Hepatic stellate cell (primary cell): ENCODE data around the gene THTPA.

ENCODE experiments used
- DNase-seq: peaks from one replicate; pipeline ENCODE4 v3.0.0; 2011; ENCODE audit warnings: low spot score

The THTPA gene

DNA sequence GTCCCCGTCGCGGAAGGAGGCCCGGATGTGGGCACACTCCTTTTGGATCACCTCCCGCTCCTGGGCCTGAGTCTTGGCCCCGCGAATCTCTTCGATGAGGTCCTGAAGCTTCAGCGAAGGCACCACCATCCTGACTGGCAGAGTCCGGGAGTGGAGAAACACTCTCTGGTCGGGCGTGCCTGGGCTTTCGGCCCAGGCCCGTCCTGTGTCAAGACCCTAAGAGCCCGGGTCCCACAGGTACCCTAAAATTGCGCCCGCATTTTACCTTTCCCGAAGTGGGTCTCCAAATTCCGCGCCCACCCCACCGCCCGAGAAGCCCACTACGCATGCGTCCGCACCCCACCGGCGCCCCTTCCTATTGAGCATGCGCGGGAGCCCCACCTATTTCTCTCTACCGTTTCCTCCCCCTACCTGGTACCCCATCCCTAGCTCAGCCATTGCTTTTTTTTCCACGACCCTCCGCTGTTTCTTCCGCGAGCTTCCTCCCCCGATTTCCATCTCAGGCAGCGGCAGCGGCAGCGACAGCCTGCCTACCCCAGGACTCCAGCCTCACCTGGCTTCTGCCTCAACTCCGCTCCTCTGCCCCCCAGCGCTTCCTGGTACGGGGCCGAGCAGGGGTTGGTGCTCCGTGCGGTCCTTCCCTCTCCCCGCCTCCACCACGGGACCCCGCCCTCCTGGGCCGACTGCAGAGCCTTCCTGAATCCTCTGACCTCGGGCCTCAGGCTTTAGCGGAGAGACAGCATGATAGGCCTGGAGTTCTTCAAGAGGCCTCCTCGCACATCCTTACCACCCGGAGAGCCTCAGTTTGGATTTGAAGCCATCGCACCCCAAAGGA, 11.3 kb downstream of the THTPA start, which contains the start of gene AP1G2:
Gene AP1G2 (minus strand): TSS at position 606 of the 835 bp plus-strand sequence. CDS start 477 bp downstream, at position 129.
- peak; percentile 66 for DNase-seq

DNA sequence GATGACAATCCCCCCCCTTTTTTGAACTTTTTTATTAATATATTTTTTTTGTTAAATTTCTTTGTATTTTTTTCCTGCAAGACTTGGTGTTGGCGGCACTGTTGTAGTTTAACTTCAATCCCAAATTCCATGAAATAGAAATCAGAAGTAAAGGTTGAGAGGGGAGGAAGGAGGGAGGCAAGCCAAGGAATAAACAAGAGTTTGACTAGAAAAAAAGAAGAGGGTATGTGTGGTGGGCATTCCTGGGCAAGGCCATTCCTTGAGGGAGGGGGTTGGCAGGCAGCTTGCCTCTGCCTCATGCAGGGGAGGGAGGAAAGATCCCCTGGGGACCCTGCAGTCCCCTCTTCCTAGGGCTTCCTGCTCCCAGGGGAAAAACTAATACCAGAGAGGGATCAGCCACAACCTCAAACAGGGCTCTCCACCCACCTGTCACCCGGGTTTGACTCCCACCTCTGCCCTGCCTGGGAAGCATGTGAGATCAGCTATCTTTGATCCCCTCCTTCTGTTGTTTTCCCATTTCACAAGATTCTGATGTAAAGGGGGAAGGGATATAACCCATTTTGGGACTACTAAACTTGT, 12.0 kb downstream of the THTPA start:
- DNase-seq = no peak

DNA sequence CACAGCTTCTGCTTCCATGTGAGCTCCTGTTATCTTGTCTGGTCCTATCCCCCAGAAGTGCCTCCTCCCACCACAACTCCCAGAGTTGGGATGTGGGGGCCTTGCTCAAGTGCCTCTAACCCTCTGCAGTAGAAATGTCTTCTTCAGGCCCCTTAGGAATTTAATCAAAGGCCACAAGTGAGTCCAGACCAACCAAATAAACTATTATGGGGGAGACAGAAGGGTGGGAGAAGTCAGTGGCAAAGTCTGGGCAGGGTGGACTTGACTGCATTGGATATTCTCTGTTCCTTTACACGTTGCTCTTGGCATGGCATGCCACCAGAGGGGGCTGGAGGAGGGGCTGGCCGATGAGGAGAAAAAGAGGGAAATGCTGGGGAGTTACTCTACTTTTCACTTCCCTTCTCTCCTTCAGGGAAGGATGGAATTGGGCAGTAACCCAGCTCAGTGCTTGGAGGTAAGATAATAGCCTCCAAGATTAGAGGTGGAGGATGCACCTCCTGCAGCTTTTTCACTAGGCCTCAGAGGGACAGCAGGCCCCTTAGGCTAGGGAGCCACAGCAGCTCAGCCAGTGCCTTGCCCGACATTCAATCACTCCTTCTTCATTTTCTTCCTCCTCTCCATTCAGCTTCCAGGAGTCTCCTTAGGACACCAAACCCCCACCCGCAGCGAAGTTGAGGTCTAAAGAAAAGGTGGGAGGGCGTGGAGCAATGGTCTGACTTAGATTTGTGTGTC, 12.7 kb downstream of the THTPA start:
- no peak for DNase-seq

DNA sequence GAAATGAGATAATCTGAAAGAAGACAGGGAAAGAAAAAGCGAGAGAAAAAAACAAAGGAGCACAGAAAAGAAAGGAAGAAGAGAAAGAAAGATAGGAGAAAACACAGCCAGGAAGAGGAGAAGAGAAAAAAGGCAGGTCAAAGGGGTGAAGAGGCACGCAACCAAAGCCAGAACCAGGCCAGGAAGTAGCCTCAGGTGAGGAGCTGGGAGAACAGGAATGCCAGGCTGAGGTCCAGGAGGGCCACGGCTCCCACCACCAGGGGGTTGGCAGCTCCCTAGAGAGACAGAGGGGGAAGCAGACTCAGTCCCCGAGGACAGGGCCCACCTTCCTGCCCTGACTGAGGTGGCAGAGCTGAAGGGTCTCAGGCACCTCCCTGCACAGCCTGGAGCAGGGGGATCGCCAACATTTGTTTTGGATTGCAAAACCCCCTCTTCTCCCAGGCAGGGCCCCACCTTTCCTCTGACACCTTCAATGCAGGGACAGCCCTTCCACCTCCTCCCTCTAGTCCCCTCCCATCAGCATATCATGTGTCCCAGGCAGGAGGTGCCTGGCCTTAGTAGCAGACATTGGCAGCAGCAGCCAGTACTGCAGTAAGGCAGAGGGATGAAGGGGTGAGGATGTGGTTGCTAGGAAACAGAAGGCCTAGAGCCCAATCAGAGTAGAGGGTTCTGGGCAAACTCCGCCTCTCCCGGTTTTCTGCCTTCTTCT, 13.5 kb downstream of the THTPA start:
- DNase-seq = no peak

DNA sequence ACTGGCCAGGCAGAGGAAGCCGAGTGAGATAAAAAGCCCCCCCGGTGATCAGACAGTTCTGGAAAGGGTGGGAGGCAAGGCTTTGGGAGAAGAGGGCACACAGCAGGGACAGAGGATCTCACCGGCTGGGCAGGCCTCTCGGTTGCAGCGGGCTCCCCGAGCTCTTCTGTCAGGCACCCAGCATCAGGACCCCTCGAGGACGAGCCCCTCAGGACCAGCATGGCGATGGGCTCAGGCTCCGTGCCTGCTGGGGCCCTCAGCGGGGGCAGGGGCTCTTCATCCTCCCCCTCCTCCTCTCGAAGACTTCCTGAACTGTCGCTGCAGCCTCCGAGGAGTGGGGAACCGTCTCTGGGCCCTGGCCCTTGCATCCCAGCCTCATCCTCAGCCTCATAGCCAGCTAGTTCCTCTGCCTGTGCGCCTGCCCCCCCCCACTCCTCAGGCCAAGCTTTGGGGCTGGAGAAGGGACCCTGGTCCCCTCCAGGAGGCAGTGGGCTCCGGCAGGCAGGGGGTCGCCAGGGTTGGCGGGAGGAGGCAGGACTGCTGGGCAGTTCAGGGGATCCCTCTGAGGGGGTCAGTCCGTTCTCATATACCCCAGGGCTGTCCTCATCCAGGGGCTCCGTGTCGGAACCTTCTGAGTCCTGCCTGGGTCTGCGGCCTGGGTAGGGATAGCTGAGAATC, 14.9 kb downstream of the THTPA start:
- DNase-seq = no peak

DNA sequence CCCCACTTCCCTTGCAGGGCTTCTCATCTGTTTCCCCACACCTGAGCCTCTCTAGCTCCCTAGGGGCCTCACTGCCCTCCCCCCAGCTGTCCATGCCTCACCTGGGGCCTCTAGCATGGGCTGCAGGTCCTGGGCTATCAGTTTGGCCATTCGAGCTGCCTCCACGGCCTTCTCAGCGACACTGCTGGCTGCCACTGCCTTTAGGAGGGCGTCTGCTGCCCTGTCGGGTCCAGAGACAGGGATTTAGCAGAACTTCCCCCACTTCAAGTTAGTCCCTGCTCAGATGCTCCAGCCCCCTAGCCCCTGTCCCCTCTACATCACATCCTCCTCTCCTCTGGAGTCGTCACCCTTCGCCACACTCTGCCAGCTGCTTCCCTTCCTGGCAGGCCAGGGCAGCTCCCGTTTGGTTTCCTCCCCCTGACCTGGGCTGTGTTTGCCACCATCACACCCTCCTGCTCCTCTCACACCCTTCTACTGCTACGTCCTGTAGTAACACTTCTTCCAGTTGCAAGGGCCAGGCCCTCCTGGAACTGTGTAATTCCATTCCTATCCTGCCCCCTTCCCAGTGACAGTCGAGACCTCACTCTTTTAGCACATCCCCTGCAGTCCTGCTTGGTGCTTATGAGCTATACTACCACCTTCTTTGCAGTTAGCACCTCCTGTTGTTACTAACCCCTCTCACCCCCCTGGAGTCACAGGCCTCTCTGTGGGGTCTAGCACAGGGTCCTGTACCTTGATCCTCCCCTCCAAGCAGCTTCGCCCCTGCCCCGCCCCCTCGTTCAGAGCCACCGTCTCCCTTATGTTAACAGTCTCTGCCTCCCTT, 15.8 kb downstream of the THTPA start:
- DNase-seq = no peak

DNA sequence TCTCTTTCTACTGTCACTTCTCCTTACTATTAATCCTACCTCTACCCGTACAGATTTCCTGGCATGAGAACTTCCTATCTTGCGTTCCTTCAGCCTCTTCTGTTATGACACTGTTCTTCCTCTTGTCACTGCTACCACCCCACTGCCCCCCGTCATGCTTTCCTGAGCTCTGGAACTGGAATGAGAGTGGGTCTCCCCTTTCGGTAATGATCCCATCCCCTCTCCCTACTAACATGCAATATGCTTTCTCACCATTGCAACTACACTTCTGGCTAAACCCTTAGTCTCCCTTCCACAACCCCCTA, 16.4 kb downstream of the THTPA start:
- DNase-seq = no peak

DNA sequence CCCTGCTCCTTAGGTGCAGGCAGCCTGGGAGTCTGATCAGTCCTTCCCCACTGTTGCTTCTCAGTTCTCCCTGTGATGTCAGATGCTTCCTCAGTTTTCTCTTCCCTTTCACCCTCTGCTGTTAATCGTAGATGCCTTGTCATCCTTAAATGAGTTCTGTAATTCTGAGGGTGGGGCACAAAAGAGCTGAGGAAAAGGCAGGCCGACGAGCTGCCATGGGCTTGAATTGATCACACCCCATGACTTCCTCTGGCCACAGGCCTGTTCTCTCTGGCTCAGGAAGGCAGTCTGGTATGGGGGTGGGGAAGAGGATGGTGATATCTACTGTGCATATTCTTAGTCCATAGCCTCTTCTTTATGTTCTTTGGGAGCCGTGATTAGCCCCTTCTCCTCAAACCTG, 16.8 kb downstream of the THTPA start:
- DNase-seq = no peak

DNA sequence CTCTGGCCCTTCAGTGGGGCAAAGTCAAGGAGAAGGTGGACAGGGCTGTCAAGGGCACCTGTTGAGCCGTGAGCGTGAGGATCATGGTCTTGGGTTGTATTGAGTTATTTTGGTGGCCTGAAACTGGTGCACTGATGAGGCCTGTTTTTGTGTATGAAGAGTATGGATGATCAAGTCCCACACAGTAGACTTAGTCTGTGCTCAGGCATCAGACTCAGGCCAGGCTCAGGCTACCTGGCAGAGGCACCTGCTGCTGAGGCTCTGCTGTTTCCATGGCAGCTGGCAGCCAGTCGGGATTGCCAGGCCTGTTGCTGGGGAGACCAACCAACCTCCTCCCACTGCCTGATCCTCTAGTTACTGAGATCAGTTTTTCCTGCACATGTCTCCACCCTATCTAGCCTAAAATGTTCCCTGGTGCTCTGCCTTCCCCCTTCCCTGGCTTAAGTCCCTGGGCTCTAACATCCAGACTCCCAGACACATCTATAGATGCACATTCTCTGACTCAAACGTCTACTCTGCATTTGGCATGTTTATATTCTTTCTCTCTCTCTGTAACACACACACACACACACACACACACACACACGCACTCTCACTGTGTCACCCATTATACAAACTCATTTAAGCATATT, 17.4 kb downstream of the THTPA start:
- no peak for DNase-seq

DNA sequence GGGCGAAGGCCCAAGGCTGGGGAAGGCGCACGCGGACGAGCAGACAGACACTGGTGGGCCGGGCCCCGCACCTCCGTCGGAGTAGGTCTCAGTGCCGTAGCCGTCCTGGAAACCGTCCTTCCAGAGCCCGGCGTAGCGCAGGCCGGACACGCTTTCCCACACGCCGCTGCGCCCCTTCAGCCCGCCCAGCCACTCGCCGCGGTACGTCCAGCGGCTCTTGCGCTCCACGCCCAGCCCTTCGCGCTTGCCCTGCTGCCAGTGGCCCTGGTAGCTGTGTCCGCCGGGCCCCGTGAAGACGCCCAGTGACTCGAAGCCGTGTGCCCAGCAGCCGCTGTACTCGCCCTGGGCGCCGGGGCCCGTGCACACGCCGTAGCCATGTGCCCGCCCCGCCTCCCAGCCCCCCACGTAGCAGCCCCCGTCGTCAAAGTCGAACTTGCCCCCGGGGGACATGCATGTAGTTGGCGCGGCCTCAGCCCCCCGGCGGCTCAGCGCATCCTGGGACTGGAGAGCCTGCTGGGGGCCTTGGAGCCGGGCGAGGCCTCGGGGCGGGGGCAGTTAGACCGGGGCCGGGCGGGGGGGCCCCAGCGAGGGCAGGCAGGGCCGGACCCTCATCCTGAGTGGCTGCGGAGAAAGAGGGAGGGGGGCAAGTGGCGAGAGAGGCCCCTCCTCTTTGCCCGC, 21.1 kb downstream of the THTPA start:
- DNase-seq = peak; percentile 44

DNA sequence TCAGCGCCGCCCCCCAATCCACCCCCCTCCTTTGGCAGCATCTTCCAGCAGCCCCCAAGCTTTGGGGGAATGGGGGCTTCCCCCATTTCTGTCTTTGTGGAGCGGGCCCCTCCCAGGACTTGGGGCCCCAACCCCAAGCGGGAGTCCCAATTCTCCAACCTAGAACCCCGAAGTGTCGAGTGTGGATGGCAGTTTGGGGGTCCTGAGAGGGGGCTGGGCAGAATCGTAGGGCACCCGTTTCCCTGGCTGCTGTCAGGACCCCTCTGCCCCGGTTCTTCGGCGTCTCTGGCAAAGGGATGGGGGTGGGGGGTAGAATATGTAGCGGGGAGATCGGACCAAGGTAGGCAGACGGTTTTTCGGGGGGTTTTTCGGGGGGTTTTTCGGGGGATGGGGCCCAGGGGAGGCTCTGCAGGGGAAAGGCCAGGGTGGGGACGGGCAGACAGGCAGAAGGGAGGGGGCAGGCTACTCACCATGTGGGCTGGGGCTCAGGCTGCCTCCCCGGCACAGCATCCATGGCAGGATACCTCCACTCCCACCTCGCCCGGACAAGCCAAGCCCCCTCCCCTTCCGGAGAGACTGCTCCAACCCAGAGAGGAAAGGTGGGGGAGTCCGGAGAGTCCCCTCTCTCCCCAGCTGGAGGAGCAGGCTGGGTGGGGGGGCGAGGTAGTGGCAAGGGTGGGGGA, 21.8 kb downstream of the THTPA start:
- peak; percentile 3 for DNase-seq

DNA sequence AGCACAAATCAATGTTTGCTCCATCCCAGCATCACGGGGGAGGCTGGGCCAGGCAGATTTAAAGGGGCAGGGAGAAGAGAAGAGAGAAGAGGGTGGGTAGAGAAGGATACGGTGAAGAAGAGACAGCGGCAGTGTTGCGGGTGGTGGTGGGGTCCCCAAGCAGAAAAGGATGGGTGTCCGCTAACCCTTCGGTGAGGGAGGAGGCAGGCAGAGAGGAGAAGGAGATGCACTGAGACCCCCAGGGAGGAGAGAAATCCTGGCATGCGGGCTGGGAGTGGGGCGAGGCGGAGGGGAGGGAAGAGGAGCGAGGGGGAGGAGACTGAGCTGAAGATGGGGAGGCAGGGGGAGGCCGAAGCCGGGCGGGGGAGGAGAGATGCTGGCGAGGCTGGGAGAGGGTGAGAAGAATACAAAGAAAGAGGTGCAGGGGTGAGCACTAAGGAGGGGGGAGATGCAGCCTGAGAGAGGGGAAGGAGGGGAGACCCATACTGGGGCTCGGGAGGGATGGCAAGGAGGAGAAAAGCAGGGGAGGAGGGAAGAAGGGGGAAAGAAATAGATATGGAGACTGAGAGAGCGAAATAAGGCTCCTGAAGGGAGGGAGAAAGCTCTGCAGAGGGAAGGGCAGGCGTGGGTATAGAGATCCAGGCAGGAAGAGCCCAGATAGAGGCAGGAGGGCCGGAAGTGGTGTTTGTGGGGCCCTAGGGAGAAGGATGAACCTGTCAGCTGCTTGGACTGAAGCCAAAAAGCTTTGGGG, 22.7 kb downstream of the THTPA start, which contains the start of gene JPH4:
Gene JPH4 (minus strand): TSS at position 231 of the 751 bp plus-strand sequence. CDS start 1,337 bp downstream, outside the sequence.
- DNase-seq = no peak

DNA sequence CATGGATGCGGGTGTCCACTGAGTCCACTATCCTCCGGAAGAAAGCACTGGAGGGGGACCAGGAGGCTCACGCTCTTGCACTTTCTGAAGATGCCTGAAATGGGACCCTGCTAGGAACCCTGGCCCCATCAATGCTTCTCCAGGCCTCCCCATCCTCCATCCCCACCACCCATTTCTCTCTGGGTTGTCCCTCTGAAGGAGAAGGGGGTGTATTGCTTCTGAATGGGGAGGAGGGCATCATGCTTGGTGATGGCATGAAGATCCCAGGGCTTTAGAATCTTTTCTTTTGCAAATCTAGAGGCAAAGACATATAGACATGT, 23.2 kb downstream of the THTPA start:
- DNase-seq = no peak

DNA sequence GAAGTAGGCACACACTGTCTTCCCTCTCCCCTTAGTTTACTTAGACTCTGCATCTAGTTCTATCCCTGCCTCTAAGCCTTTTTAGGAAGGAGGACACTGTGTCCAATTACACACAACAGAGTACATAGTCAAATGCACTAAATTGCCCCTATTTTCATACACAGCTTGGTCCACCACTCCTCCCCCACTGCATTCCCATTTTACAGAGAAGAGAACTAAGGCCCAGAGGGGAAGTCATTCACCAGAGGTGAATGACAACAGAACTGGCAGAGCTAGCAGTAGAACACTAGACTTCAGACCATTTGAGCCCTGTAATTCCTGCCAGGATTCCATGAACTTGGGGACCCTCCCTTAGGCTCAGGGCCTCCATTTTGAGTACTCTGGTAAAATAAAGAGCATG, 23.7 kb downstream of the THTPA start:
- no peak for DNase-seq

DNA sequence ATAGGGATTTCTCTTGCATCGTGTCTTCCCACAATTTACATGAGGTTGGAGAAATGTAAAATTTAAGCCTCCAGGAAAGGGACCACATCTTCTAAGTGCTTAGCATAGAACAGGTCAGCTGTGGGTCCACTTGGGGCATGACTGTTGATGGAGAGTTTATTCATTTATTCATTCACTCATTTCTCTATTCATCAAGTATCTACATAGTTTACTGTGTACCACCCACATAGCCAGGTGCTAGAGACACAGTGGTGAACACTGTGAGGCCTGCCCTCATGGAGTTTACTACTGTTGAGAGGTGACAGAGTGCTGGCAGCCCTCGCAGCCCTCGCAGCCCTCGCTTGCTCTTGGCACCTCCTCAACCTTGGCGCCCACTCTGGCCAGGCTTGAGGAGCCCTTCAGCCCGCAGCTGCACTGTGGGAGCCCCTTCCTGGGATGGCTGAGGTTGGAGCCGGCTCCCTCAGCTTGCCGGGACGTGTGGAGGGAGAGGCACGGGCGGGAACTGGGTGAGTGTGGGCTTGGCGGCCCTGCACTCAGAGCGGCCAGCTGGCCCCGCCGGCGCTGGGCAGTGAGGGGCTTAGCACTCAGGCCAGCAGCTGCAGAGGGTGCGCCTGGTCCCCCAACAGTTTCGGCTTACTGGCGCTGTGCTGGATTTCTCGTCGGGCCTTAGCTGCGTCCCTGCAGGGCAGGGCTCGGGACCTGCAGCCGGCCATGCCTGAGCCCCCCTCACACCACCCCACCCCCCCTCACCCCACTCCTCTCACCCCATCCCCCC, 24.3 kb downstream of the THTPA start:
- no peak for DNase-seq

DNA sequence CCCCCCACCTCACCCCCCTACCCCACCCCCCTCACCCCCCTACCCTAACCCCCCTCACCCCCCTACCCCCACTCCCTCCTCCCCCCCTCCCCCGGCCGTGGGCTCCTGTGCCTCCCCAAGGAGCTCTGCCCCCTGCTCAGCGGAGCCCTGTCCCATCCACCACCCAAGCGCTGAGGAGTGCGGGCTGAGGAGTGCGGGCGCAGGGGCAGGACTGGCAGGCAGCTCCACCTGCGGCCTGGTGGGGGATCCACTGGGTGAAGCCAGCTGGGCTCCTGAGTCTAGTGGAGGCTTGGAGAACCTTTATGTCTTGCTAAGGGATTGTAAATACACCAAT, 24.8 kb downstream of the THTPA start:
- DNase-seq = no peak

DNA sequence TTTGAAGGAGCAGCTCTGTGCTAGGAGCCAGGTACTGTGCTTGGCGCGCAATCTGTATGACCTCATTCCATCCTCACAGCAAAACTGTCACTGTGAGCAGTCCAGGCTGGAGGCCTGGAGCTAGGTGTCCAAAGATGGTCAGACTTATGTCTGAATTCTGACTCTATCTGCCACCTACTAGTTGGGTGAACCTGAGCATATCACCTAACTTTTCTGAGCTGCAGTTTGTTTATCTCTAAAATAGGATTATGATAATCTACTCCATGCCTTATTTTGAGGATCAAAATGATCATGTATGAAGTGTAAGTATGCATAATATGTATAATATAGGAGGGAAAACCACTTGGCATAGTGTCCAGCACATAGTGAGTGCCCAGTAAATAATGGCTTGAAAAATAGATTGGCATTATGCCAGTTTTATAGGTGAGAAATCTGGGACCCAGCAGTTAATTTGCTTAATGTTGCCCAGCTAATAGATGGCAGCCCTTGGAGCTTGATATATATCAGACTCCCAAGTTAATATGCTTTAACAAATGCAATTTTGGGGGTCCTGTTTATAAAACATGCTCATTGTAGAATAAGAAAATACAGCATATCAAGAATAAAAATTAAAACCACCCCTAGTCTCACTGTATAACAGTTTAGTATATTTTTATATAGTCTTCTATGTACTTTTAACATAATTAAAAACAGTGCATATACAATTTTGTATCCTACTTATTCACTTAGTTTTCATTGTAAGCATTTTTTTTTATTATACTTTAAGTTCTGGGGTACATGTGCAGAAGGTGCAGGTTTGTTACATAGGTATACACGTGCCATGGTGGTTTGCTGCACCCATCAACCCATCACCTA, 27.1 kb downstream of the THTPA start:
- no peak for DNase-seq
